GM04504 (cell line): ENCODE data around the gene CPNE5.

ENCODE experiments used
- DNase-seq: peaks from one replicate; pipeline ENCODE4 v3.0.0-alpha.2; 2012; ENCODE audit warnings: low read depth

Gene CPNE5

GRCh38 chr6:36765594-36766398 lies 73.4 kb downstream of the CPNE5 start:
- DNase-seq = peak; percentile 69

GRCh38 chr6:36765190-36765589 lies 74.1 kb downstream of the CPNE5 start:
- DNase-seq = no peak

GRCh38 chr6:36762123-36762522 lies 77.1 kb downstream of the CPNE5 start:
- no peak for DNase-seq

GRCh38 chr6:36760685-36761435 lies 78.4 kb downstream of the CPNE5 start:
- no peak for DNase-seq

- peak; percentile 19 for DNase-seq
These were observed 80.0 kb downstream of the CPNE5 start for GRCh38 chr6:36759148-36759759.

- DNase-seq = no peak
These were observed 80.6 kb downstream of the CPNE5 start for GRCh38 chr6:36758516-36759147.

- DNase-seq = no peak
These were observed 81.2 kb downstream of the CPNE5 start for GRCh38 chr6:36757943-36758508.

GRCh38 chr6:36757206-36757605 lies 82.0 kb downstream of the CPNE5 start:
- no peak for DNase-seq

- DNase-seq = no peak
These were observed 82.5 kb downstream of the CPNE5 start for GRCh38 chr6:36756786-36757185.

- DNase-seq = no peak
These were observed 83.6 kb downstream of the CPNE5 start for GRCh38 chr6:36755435-36756348.

- DNase-seq = no peak
These were observed 84.4 kb downstream of the CPNE5 start for GRCh38 chr6:36754582-36755434.

- no peak for DNase-seq
These were observed 85.4 kb downstream of the CPNE5 start for GRCh38 chr6:36753671-36754405.

- DNase-seq = no peak
These were observed 86.2 kb downstream of the CPNE5 start for GRCh38 chr6:36752886-36753506.

GRCh38 chr6:36752187-36752885 lies 86.9 kb downstream of the CPNE5 start:
- no peak for DNase-seq

- DNase-seq = no peak
These were observed 87.4 kb downstream of the CPNE5 start for GRCh38 chr6:36751833-36752186.

- no peak for DNase-seq
These were observed 88.2 kb downstream of the CPNE5 start for GRCh38 chr6:36751091-36751490.

GRCh38 chr6:36749829-36750489 lies 89.3 kb downstream of the CPNE5 start:
- DNase-seq = no peak

GRCh38 chr6:36746251-36746650 lies 93.0 kb downstream of the CPNE5 start:
- DNase-seq = no peak
